ENCODE results near the gene GALK1. TPM values are rescaled to one million over a fixed set of nuclear protein-coding genes. Genes with fewer than 3 reads are reported as not detected.
A peak's percentile ranks its signal among the peaks of the same experiment; 100 is the strongest.

The GALK1 gene
- polyA plus RNA-seq, 1 donor (not counting 4 experiments of a cell fraction or from before 2014, with no cell fraction given) = 1.3 TPM

DNA sequence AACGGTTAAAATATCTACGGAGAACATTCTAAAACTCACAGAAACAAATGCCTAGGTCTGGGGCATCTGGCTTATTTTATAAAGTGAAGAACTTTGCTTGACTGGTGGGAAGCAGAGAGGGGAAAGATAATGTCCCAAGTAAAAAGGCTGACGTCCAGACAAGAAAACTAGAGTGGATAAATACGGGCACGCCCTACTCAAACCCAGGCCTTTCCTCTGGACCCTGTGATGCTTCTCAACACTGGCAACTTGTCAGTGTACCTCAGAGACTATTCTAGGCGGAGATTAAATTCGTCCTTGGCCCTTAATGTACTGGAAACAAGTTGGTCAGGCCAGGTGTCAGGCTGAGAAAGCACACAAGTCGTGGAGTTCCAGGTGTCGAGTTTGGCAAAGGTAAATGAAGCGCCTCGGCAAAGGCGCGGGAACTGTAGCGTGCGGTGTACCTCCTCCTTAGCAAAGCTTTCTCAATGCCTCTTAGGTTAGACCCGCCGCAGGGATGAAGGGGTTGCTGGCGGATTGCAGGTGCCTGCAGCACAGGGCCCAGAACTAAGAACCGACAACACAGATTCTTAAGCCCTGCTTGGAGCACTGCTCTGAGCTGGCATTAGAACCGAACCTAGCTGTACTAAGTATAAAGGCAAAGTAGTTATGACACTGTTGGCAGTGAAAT is 18.9 kb upstream of the GALK1 start:
- no peaks in the 10 kb centered on the region for H3K9me1 ChIP-seq (ENCODE audit: control insufficient read depth, extremely low read depth, insufficient read depth, low read length)
- H2AFZ ChIP-seq (ENCODE audit: control insufficient read depth, low read length) = peak overlapping the region; percentile 32
- no peaks in the 10 kb centered on the region for H3K27me3 ChIP-seq (ENCODE audit: control insufficient read depth, extremely low read depth, insufficient read depth, low read length)
- H3K4me1 ChIP-seq (ENCODE audit: control insufficient read depth, extremely low read depth, insufficient read depth, low read length) = peaks cover 39% of the 10 kb centered on the region
- no peaks in the 10 kb centered on the region for H3K9me3 ChIP-seq (ENCODE audit: control insufficient read depth, low read depth, low read length)
- peak overlapping the region; percentile 95 for H3K27ac ChIP-seq (ENCODE audit: control insufficient read depth, insufficient read depth, low read length)
- peak overlapping the region; percentile 91 for H3K9ac ChIP-seq (ENCODE audit: control insufficient read depth, extremely low read depth, insufficient read depth, low read length)
- peak overlapping the region; percentile 57 to 72 (median 68) for H3K4me3 ChIP-seq (ENCODE audit: control insufficient read depth in 2 of 3, extremely low read depth in 1 of 3, insufficient read depth in 2 of 3, low read depth in 1 of 3, low read length in 3 of 3)
- TF ChIP-seq EZH2 (IDR thresholded peaks at IDR 0.05; ENCODE audit: low read length) = no peak
- TF ChIP-seq, protein P1, sequence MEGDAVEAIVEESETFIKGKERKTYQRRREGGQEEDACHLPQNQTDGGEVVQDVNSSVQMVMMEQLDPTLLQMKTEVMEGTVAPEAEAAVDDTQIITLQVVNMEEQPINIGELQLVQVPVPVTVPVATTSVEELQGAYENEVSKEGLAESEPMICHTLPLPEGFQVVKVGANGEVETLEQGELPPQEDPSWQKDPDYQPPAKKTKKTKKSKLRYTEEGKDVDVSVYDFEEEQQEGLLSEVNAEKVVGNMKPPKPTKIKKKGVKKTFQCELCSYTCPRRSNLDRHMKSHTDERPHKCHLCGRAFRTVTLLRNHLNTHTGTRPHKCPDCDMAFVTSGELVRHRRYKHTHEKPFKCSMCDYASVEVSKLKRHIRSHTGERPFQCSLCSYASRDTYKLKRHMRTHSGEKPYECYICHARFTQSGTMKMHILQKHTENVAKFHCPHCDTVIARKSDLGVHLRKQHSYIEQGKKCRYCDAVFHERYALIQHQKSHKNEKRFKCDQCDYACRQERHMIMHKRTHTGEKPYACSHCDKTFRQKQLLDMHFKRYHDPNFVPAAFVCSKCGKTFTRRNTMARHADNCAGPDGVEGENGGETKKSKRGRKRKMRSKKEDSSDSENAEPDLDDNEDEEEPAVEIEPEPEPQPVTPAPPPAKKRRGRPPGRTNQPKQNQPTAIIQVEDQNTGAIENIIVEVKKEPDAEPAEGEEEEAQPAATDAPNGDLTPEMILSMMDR (optimal IDR thresholded peaks at IDR 0.05 in 1 of 3, IDR thresholded peaks at IDR 0.05 in 1 of 3, conservative IDR thresholded peaks at IDR 0.05 in 1 of 3; ENCODE audit: extremely low read depth in 1 of 3, insufficient read depth in 2 of 3, low read length in 3 of 3) = no peak
- no peaks in the 10 kb centered on the region for H3K36me3 ChIP-seq (ENCODE audit: control insufficient read depth in 2 of 2, extremely low read depth in 1 of 2, insufficient read depth in 2 of 2, low read length in 2 of 2)
- no peak for FAIRE-seq
- no peak for DNase-seq (ENCODE audit: low read depth, low spot score)
- H4K20me1 ChIP-seq (ENCODE audit: control insufficient read depth, extremely low read depth, insufficient read depth, low read length) = peaks cover 1% of the 10 kb centered on the region
- dilution Hi-C loops (cut with MboI; ENCODE audit: extremely low pct_ligation_motif_present, low sequenced_read_pairs) = no loop called here
- H3K79me2 ChIP-seq (ENCODE audit: control insufficient read depth, insufficient read depth, low read length) = peaks cover 10% of the 10 kb centered on the region
- peak overlapping the region; percentile 98 for H3K4me2 ChIP-seq (ENCODE audit: control insufficient read depth, extremely low read depth, insufficient read depth, low read depth, low read length)

DNA sequence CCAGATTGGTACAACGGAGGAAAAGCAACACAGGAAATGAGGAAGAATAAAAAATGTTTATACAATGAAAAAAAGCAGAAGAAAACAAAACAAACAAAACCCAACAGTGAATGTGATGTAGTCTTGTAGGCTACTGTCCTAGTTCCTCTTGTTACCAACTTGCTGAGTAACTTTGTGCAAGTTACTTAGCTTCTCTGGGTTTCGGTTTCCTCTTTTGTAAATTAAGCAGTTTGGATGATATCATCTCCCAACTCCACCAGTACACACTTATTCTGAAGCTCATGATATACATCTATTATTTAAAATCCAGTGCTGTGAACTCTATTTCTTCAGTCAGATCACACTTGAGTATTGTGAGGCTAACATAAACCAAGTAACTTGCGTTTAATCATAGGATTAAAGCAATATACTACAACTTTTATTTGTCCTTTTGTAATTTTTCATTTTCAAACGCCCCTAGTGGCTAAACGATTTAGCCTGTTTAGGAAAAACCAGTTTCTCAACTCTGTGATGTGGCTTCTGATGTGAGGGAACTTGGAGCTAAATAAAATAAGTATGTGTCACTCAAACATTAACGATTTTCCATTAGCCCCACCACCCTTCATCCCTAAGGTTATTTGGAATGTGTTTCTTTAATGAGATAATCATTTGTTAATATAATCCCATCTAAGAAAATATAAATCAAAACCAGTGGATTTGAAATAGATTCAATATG is 18.2 kb upstream of the GALK1 start:
- H3K9ac ChIP-seq (ENCODE audit: control insufficient read depth, extremely low read depth, insufficient read depth, low read length) = peak overlapping the region; percentile 91
- H3K27ac ChIP-seq (ENCODE audit: control insufficient read depth, insufficient read depth, low read length) = peak overlapping the region; percentile 95

More for the DNA sequence above, 18.2 kb upstream of the GALK1 start:
- no peaks in the 10 kb centered on the region for H3K9me1 ChIP-seq (ENCODE audit: control insufficient read depth, extremely low read depth, insufficient read depth, low read length)
- H3K9me3 ChIP-seq (ENCODE audit: control insufficient read depth, low read depth, low read length) = no peaks in the 10 kb centered on the region
- H3K4me2 ChIP-seq (ENCODE audit: control insufficient read depth, extremely low read depth, insufficient read depth, low read depth, low read length) = peak overlapping the region; percentile 98
- H3K4me1 ChIP-seq (ENCODE audit: control insufficient read depth, extremely low read depth, insufficient read depth, low read length) = peaks cover 39% of the 10 kb centered on the region
- dilution Hi-C loops (cut with MboI; ENCODE audit: extremely low pct_ligation_motif_present, low sequenced_read_pairs) = no loop called here
- H3K27me3 ChIP-seq (ENCODE audit: control insufficient read depth, extremely low read depth, insufficient read depth, low read length) = no peaks in the 10 kb centered on the region
- peaks cover 8% of the 10 kb centered on the region for H4K20me1 ChIP-seq (ENCODE audit: control insufficient read depth, extremely low read depth, insufficient read depth, low read length)
- peak overlapping the region in 2 of 3 experiments; percentile 59 to 68 for H3K4me3 ChIP-seq (ENCODE audit: control insufficient read depth in 2 of 3, extremely low read depth in 1 of 3, insufficient read depth in 2 of 3, low read depth in 1 of 3, low read length in 3 of 3)
- H3K79me2 ChIP-seq (ENCODE audit: control insufficient read depth, insufficient read depth, low read length) = peaks cover 15% of the 10 kb centered on the region
- DNase-seq (ENCODE audit: low read depth, low spot score) = no peak
- no peak for TF ChIP-seq EZH2 (IDR thresholded peaks at IDR 0.05; ENCODE audit: low read length)
- TF ChIP-seq, protein P1 (optimal IDR thresholded peaks at IDR 0.05 in 1 of 3, IDR thresholded peaks at IDR 0.05 in 1 of 3, conservative IDR thresholded peaks at IDR 0.05 in 1 of 3; ENCODE audit: extremely low read depth in 1 of 3, insufficient read depth in 2 of 3, low read length in 3 of 3) = peak in 2 of 3 experiments; percentile 55 to 64
- FAIRE-seq = no peak
- H2AFZ ChIP-seq (ENCODE audit: control insufficient read depth, low read length) = peak overlapping the region; percentile 88
- H3K36me3 ChIP-seq (ENCODE audit: control insufficient read depth in 2 of 2, extremely low read depth in 1 of 2, insufficient read depth in 2 of 2, low read length in 2 of 2) = peaks cover 4 to 6% of the 10 kb centered on the region in 2 experiments
